ENCODE measurements around the gene ZNF70. TPM values are rescaled to one million over a fixed set of nuclear protein-coding genes. Genes with fewer than 3 reads are reported as not detected.

The ZNF70 gene
- total and polyA plus RNA-seq, 9 of the 15 experiments (the other 6 are each of a cell fraction or from before 2014, with no cell fraction given), result 0.14 to 3.3 (median 1.4) TPM

GRCh38 chr22:23786752-23787599 lies 36.1 kb upstream of the ZNF70 start, which contains the start of gene SMARCB1 (continued):
- TF ChIP-seq ZBTB12 (CRISPR knock-in tag; IDR thresholded peaks at IDR 0.05), result no peak
- no peak for TF ChIP-seq ZNF407 (IDR thresholded peaks at IDR 0.05; ENCODE audit: low read depth)
- TF ChIP-seq FOXK2 (conservative IDR thresholded peaks at IDR 0.05 in 1 of 2, IDR thresholded peaks at IDR 0.05 in 1 of 2; ENCODE audit: low read depth in 2 of 2), result peak in 1 of 2 experiments; percentile 94; a peak in 2 of 4 replicates
- TF ChIP-seq PURB (CRISPR knock-in tag; IDR thresholded peaks at IDR 0.05; ENCODE audit: low read depth), result no peak
- TF ChIP-seq ZNF12 (CRISPR knock-in tag; IDR thresholded peaks at IDR 0.05), result no peak
- no peak for TF ChIP-seq RBM39 (optimal IDR thresholded peaks at IDR 0.05; ENCODE audit: low read depth, low read length)
- no peak for TF ChIP-seq KLF16 (IDR thresholded peaks at IDR 0.05)
- TF ChIP-seq CREM (IDR thresholded peaks at IDR 0.05; ENCODE audit: low read depth), result no peak; the same call in 1 of the 2 replicates
- peak; percentile 74; the same call in 1 of the 2 replicates for TF ChIP-seq DMBX1 (CRISPR knock-in tag; IDR thresholded peaks at IDR 0.05; ENCODE audit: borderline replicate concordance)
- TF ChIP-seq PBX2 (CRISPR knock-in tag; IDR thresholded peaks at IDR 0.05; ENCODE audit: low read depth), result no peak
- no peak for TF ChIP-seq PBX2 (tag; conservative IDR thresholded peaks at IDR 0.05; ENCODE audit: low read depth)
- TF ChIP-seq NBN (IDR thresholded peaks at IDR 0.05; ENCODE audit: low read depth), result no peak
- no peak for TF ChIP-seq NR2F6 (CRISPR knock-in tag; IDR thresholded peaks at IDR 0.05)
- 0 out of 2 replicates have a peak, but pooled peaks have one; percentile 37 for TF ChIP-seq PML (IDR thresholded peaks at IDR 0.05; ENCODE audit: low read length)
- no peak for TF ChIP-seq ZFP30 (CRISPR knock-in tag; IDR thresholded peaks at IDR 0.05; ENCODE audit: borderline replicate concordance)
- TF ChIP-seq SLC30A9 (CRISPR knock-in tag; IDR thresholded peaks at IDR 0.05), result no peak
- TF ChIP-seq SOX6 (IDR thresholded peaks at IDR 0.05), result no peak

Data from K562 (cell line).